OCI-LY7 (cell line): ENCODE results near the gene TXNIP.

Experiments
- EZH2phosphoT487 ChIP-seq: fragments of 200-600 bp; sonication (generic); IDR thresholded peaks from 2 replicates; pipeline ENCODE4 v1.6.1; 2018; ENCODE audit warnings: low read depth, borderline replicate concordance, mild to moderate bottlenecking, mixed run types, antibody characterized with exemption, low read length, moderate library complexity, mixed read lengths
- TF ChIP-seq, protein P1 (sequence below): fragments of 200-600 bp; sonication (generic); conservative IDR thresholded peaks from 2 replicates; pipeline ENCODE4 v1.5.1; 2014; ENCODE audit warnings: mild to moderate bottlenecking, antibody characterized with exemption, low read length, moderate library complexity, mixed read lengths

DNA sequence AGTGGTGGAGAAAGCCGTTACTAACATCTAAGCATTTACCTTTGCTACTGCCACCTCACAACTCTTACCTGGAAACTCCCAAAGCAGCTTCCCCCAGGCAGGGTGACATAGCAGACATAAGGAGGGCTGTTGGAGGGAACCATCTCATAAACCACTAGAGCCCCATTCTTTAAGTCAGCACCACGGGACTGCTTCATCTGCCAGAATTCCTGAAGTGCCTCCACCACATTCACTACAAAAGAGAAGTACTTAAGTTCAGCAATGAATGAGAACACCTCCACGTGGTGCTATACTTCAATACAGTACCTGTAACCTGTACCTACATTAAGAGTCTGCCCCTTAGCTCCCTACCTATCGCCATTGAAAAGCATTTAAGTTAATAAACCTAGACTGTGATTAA is 48.8 kb downstream of the TXNIP start:
- TF ChIP-seq, protein P1, sequence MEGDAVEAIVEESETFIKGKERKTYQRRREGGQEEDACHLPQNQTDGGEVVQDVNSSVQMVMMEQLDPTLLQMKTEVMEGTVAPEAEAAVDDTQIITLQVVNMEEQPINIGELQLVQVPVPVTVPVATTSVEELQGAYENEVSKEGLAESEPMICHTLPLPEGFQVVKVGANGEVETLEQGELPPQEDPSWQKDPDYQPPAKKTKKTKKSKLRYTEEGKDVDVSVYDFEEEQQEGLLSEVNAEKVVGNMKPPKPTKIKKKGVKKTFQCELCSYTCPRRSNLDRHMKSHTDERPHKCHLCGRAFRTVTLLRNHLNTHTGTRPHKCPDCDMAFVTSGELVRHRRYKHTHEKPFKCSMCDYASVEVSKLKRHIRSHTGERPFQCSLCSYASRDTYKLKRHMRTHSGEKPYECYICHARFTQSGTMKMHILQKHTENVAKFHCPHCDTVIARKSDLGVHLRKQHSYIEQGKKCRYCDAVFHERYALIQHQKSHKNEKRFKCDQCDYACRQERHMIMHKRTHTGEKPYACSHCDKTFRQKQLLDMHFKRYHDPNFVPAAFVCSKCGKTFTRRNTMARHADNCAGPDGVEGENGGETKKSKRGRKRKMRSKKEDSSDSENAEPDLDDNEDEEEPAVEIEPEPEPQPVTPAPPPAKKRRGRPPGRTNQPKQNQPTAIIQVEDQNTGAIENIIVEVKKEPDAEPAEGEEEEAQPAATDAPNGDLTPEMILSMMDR: no peak
- TF ChIP-seq EZH2phosphoT487: no peak
